Activated naive CD8-positive, alpha-beta T cell treated with anti-CD3 and anti-CD28 coated beads, Interleukin-2, amount 10 ng/mL, durations not matched to agents 7 days and 5 days (primary cell): ENCODE measurements around the gene DERL3. TPM values are rescaled to one million over a fixed set of nuclear protein-coding genes. Genes with fewer than 3 reads are reported as not detected.

ENCODE experiments used
- ATAC-seq: fragments of 150-1000 bp; cut with Tn5 transposase; one replicate; pipeline ENCODE4 v1.10.0; 2021; ENCODE audit warnings: low read depth, moderate library complexity
- POLR2A ChIA-PET: fragments of 350-600 bp; sonication (Branson Sonifier 250); formaldehyde crosslinking; loops from one replicate; lab custom pipeline; 2021; ENCODE audit warnings: antibody characterized with exemption; lab: Charles Lee
- DNase-seq: peaks from one replicate; pipeline ENCODE4 v3.0.0; 2021
- H3K27ac Mint-ChIP-seq: one replicate; pipeline ENCODE4 v1.8.0; 2022; ENCODE audit warnings: mild to moderate bottlenecking, mixed read lengths
- H3K27me3 Mint-ChIP-seq: one replicate; pipeline ENCODE4 v1.8.0; 2022; ENCODE audit warnings: mild to moderate bottlenecking, moderate library complexity, mixed read lengths
- H3K36me3 Mint-ChIP-seq: one replicate; pipeline ENCODE4 v1.8.0; 2021; ENCODE audit warnings: mild to moderate bottlenecking, mixed read lengths
- H3K4me1 Mint-ChIP-seq: one replicate; pipeline ENCODE4 v1.8.0; 2021; ENCODE audit warnings: mixed read lengths
- H3K4me3 Mint-ChIP-seq: one replicate; pipeline ENCODE4 v1.8.0; 2022; ENCODE audit warnings: mild to moderate bottlenecking, moderate library complexity, mixed read lengths
- H3K9me3 Mint-ChIP-seq: one replicate; pipeline ENCODE4 v1.8.0; 2021; ENCODE audit warnings: mixed read lengths
- total RNA-seq, 2 experiments: library from RNA; stranded (reverse); gene quantifications; one replicate each; pipeline ENCODE4 v1.2.3, GENCODE V29; 2021

Gene DERL3
- total RNA-seq, 2 experiments from 2014 or later: 9.6 to 9.9 TPM

- no peaks in the 10 kb centered on the region for H3K36me3 Mint-ChIP-seq
Observed at GRCh38 chr22:23858484-23858815, 19.6 kb upstream of the DERL3 start.

GRCh38 chr22:23857606-23858483 is 19.0 kb upstream of the DERL3 start, which contains the start of gene SLC2A11:
Gene SLC2A11, plus strand, starts transcription at chr22:23857875. Its CDS starts 125 bp downstream, at chr22:23858000.
- H3K4me3 Mint-ChIP-seq: peak within 1 kb of the TSS; percentile 81
- H3K4me1 Mint-ChIP-seq: peaks cover 14% of the 10 kb centered on the region
- no peaks in the 10 kb centered on the region for H3K9me3 Mint-ChIP-seq
- peak; percentile 98 for ATAC-seq
- no peaks in the 10 kb centered on the region for H3K36me3 Mint-ChIP-seq
- DNase-seq: peak; percentile 93
- H3K27ac Mint-ChIP-seq: peak within 1 kb of the TSS; percentile 90
- peaks cover 7% of the 10 kb centered on the region for H3K27me3 Mint-ChIP-seq
- POLR2A ChIA-PET: interaction anchor here (0.6 to 3.5 kb wide), 28 partner anchors 11 to 945 kb away, joined by 3 to 43 read pairs (median 4); partner anchors contain the start of genes C22orf15, CABIN1, CHCHD10 and MIF

More at GRCh38 chr22:23858484-23858815, 19.6 kb upstream of the DERL3 start:
- H3K27ac Mint-ChIP-seq: peak overlapping the region; percentile 90
- peaks cover 14% of the 10 kb centered on the region for H3K4me1 Mint-ChIP-seq
- POLR2A ChIA-PET: interaction anchor here (0.6 to 3.5 kb wide), 12 partner anchors 9 to 944 kb away, joined by 3 to 43 read pairs (median 4); partner anchors contain the start of gene MIF
- H3K9me3 Mint-ChIP-seq: no peaks in the 10 kb centered on the region
- peak overlapping the region; percentile 81 for H3K4me3 Mint-ChIP-seq
- no peak for ATAC-seq
- no peak for DNase-seq
- H3K27me3 Mint-ChIP-seq: peaks cover 7% of the 10 kb centered on the region

GRCh38 chr22:23856721-23857605 is 18.2 kb upstream of the DERL3 start:
- peak; percentile 46 for ATAC-seq
- Mint-ChIP-seq H3K9me3 (no peaks in the 10 kb centered on the region), H3K36me3 (no peaks in the 10 kb centered on the region), H3K4me3 (peak overlapping the region; percentile 81), H3K4me1 (peaks cover 12% of the 10 kb centered on the region), H3K27me3 (peaks cover 12% of the 10 kb centered on the region), H3K27ac (peak overlapping the region; percentile 90)
- POLR2A ChIA-PET: interaction anchor here (0.6 to 3.5 kb wide), 23 partner anchors 10 to 300 kb away, joined by 3 to 43 read pairs (median 5); partner anchors contain the start of genes C22orf15, CABIN1, CHCHD10 and MIF
- peak; percentile 54 for DNase-seq

- Mint-ChIP-seq H3K36me3 (no peaks in the 10 kb centered on the region), H3K4me3 (peak overlapping the region; percentile 40), H3K27ac (no peak overlapping the region), H3K9me3 (no peaks in the 10 kb centered on the region), H3K27me3 (peaks cover 17% of the 10 kb centered on the region), H3K4me1 (peaks cover 7% of the 10 kb centered on the region)
- DNase-seq: no peak
- POLR2A ChIA-PET: interaction anchor here (0.6 to 6.3 kb wide), 4 partner anchors 8 to 116 kb away, joined by 3 to 43 read pairs (median 4); partner anchors contain the start of genes CHCHD10 and SLC2A11
- ATAC-seq: no peak
Observed at GRCh38 chr22:23850136-23850611, 11.4 kb upstream of the DERL3 start.

GRCh38 chr22:23849009-23850006 is 10.5 kb upstream of the DERL3 start:
- POLR2A ChIA-PET: interaction anchor here (0.6 to 6.3 kb wide), 4 partner anchors 9 to 91 kb away, joined by 3 to 43 read pairs (median 3); partner anchors contain the start of genes CHCHD10 and SLC2A11
- Mint-ChIP-seq H3K4me1 (peaks cover 10% of the 10 kb centered on the region), H3K4me3 (peak overlapping the region; percentile 32), H3K9me3 (no peaks in the 10 kb centered on the region), H3K36me3 (no peaks in the 10 kb centered on the region), H3K27me3 (peaks cover 17% of the 10 kb centered on the region), H3K27ac (no peak overlapping the region)
- peak; percentile 96 for DNase-seq
- peak; percentile 96 for ATAC-seq

GRCh38 chr22:23847991-23848864 is 9.4 kb upstream of the DERL3 start:
- Mint-ChIP-seq H3K4me1 (peaks cover 10% of the 10 kb centered on the region), H3K9me3 (no peaks in the 10 kb centered on the region), H3K4me3 (no peak overlapping the region), H3K27ac (no peak overlapping the region), H3K27me3 (peaks cover 17% of the 10 kb centered on the region), H3K36me3 (no peaks in the 10 kb centered on the region)
- POLR2A ChIA-PET: interaction anchor here (1.3 to 6.3 kb wide), 2 partner anchors 10 to 77 kb away, joined by 4 to 43 read pairs; partner anchors contain the start of gene SLC2A11
- ATAC-seq: no peak
- DNase-seq: no peak

GRCh38 chr22:23847310-23847920 is 8.6 kb upstream of the DERL3 start:
- H3K27me3 Mint-ChIP-seq: peaks cover 14% of the 10 kb centered on the region
- H3K36me3 Mint-ChIP-seq: no peaks in the 10 kb centered on the region
- no peak for ATAC-seq
- DNase-seq: no peak
- POLR2A ChIA-PET: interaction anchor here (0.6 to 6.3 kb wide), 4 partner anchors 10 to 76 kb away, joined by 3 to 43 read pairs (median 5); partner anchors contain the start of gene SLC2A11
- no peak overlapping the region for H3K27ac Mint-ChIP-seq
- H3K4me3 Mint-ChIP-seq: no peak overlapping the region
- no peaks in the 10 kb centered on the region for H3K9me3 Mint-ChIP-seq
- H3K4me1 Mint-ChIP-seq: peaks cover 10% of the 10 kb centered on the region

- no peak for DNase-seq
- Mint-ChIP-seq H3K27me3 (peaks cover 13% of the 10 kb centered on the region), H3K36me3 (no peaks in the 10 kb centered on the region), H3K27ac (no peak overlapping the region), H3K4me3 (no peak overlapping the region), H3K9me3 (no peaks in the 10 kb centered on the region), H3K4me1 (peaks cover 10% of the 10 kb centered on the region)
- ATAC-seq: no peak
- POLR2A ChIA-PET: interaction anchor here (0.6 to 6.3 kb wide), 3 partner anchors 12 to 998 kb away, joined by 3 to 43 read pairs (median 3); partner anchors contain the start of gene SLC2A11
Observed at GRCh38 chr22:23846081-23846469, 7.3 kb upstream of the DERL3 start.

GRCh38 chr22:23845265-23846080 is 6.7 kb upstream of the DERL3 start:
- ATAC-seq (no peak), DNase-seq (no peak)
- POLR2A ChIA-PET: interaction anchor here (0.6 to 6.3 kb wide), 3 partner anchors 12 to 999 kb away, joined by 3 to 43 read pairs (median 3); partner anchors contain the start of gene SLC2A11
- peaks cover 11% of the 10 kb centered on the region for H3K4me1 Mint-ChIP-seq
- H3K36me3 Mint-ChIP-seq: no peaks in the 10 kb centered on the region
- H3K9me3 Mint-ChIP-seq: no peaks in the 10 kb centered on the region
- H3K27me3 Mint-ChIP-seq: peaks cover 14% of the 10 kb centered on the region
- H3K27ac Mint-ChIP-seq: peak overlapping the region; percentile 69
- H3K4me3 Mint-ChIP-seq: no peak overlapping the region

- Mint-ChIP-seq H3K27me3 (peaks cover 10% of the 10 kb centered on the region), H3K36me3 (no peaks in the 10 kb centered on the region), H3K27ac (peak overlapping the region; percentile 60), H3K4me1 (peaks cover 11% of the 10 kb centered on the region), H3K9me3 (no peaks in the 10 kb centered on the region), H3K4me3 (no peak overlapping the region)
- DNase-seq: no peak
- ATAC-seq: no peak
- POLR2A ChIA-PET: interaction anchor here (6.3 kb wide), 1 partner anchor 13 kb away, joined by 43 read pairs; the partner anchor contains the start of gene SLC2A11
Observed at GRCh38 chr22:23844739-23845202, 6.0 kb upstream of the DERL3 start.
